ENCODE results near the gene MED1.

Gene MED1

DNA sequence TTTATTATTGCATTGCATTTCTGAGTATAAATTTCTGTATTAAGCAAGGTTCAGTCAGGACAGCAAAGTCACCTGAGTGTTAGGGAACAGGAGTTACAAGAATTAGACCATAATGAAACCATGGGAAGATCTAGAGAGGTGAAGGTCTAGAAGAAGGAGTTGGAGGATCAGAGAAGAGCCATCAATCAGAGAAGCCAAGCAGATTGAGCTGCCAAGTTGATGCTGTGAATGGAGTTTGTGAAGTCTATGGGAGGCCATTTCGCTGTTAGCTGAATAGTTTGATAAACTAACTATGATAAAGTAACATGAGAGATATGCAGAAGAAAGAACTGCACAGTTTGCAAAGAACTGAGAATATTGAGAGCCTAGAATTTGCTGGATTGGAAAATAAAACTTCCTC lies 90.0 kb downstream of the MED1 start:
- in situ Hi-C loops (cut with MboI; ENCODE audit: low sequenced_read_pairs, unreplicated experiment): no loop called here
- no peak for DNase-seq (ENCODE audit: low spot score)
- TF ChIP-seq, protein P1, sequence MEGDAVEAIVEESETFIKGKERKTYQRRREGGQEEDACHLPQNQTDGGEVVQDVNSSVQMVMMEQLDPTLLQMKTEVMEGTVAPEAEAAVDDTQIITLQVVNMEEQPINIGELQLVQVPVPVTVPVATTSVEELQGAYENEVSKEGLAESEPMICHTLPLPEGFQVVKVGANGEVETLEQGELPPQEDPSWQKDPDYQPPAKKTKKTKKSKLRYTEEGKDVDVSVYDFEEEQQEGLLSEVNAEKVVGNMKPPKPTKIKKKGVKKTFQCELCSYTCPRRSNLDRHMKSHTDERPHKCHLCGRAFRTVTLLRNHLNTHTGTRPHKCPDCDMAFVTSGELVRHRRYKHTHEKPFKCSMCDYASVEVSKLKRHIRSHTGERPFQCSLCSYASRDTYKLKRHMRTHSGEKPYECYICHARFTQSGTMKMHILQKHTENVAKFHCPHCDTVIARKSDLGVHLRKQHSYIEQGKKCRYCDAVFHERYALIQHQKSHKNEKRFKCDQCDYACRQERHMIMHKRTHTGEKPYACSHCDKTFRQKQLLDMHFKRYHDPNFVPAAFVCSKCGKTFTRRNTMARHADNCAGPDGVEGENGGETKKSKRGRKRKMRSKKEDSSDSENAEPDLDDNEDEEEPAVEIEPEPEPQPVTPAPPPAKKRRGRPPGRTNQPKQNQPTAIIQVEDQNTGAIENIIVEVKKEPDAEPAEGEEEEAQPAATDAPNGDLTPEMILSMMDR (IDR thresholded peaks at IDR 0.05; ENCODE audit: borderline replicate concordance, control extremely low read depth, extremely low read depth, insufficient read depth, missing control alignments): no peak

DNA sequence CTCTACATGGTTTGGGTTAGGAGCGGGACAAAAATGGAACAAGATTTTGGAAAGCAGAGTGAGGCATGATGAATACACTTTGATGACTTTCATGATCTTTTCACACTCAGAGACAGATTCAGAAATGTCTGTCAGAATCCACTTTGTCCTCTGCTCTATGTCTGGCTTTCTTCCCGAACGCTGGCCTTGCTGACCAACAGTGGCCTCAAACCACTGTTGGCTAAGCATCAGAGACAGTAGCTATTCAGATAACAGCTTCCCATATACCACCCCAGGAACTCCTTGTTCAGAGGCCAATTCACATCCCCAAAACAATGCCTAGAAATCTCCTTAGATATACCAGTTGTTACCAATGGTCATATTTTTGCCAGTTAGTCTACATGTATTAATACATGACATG lies 90.5 kb downstream of the MED1 start:
- TF ChIP-seq, protein P1 (IDR thresholded peaks at IDR 0.05; ENCODE audit: borderline replicate concordance, control extremely low read depth, extremely low read depth, insufficient read depth, missing control alignments): no peak
- DNase-seq (ENCODE audit: low spot score): no peak
- in situ Hi-C loops (cut with MboI; ENCODE audit: low sequenced_read_pairs, unreplicated experiment): no loop called here

DNA sequence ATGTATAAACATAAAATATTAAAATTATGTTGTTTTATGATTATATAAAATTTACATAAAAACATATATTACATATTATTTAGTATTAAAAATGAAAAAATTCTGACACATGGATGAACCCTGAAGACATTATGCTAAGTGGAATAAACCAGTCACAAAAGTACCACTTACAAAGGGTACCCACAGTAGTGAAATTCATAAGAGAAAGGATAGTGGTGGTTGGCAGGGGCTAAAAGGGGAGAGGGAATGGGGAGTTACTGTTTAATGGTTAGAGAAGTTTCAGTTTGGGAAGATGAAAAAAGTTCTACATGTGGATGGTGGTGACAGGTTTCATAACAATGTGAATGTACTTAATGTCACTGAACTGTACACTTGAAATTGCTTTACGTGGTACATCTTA lies 91.1 kb downstream of the MED1 start:
- TF ChIP-seq, protein P1 (IDR thresholded peaks at IDR 0.05; ENCODE audit: borderline replicate concordance, control extremely low read depth, extremely low read depth, insufficient read depth, missing control alignments): no peak
- in situ Hi-C loops (cut with MboI; ENCODE audit: low sequenced_read_pairs, unreplicated experiment): no loop called here
- DNase-seq (ENCODE audit: low spot score): no peak

DNA sequence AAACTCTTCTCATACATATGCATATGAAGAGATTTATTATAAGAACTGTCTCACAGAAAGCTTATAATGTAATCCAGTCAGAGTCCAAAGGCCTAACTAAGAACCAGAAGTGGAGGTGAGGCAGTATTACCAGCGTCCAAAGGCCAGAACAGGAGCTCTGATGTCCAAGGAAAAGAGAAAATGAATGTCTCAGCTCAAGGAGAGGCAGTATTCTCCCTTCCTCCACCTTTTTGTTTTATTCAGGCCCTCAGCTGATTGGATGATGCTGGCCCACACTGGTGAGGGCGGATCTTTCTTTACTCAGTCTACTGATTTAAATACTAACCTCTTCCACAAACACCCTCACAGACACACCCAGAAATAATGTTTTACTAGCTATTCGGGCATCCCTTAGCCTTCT lies 93.1 kb downstream of the MED1 start:
- in situ Hi-C loops (cut with MboI; ENCODE audit: low sequenced_read_pairs, unreplicated experiment): no loop called here
- DNase-seq (ENCODE audit: low spot score): no peak
- TF ChIP-seq, protein P1 (IDR thresholded peaks at IDR 0.05; ENCODE audit: borderline replicate concordance, control extremely low read depth, extremely low read depth, insufficient read depth, missing control alignments): no peak

DNA sequence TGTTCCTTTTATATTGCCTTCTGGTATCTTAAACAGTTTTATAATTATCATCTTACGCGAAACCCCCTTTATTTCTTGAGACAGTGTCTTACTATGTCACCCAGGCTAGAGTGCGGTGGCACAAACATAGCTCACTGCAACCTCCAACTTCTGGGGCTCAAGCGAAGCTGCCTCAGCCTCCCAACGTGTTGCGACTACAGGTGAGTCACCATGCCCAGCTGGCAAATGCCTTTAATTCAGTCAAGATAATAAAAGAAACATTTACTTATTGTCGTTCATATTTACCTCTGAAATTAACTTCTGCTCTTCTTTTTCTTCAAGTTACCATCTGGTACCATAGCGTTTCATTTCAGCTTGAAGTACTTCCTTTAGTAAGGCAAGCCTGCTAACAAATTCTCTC lies 93.6 kb downstream of the MED1 start:
- TF ChIP-seq, protein P1 (IDR thresholded peaks at IDR 0.05; ENCODE audit: borderline replicate concordance, control extremely low read depth, extremely low read depth, insufficient read depth, missing control alignments): no peak
- in situ Hi-C loops (cut with MboI; ENCODE audit: low sequenced_read_pairs, unreplicated experiment): no loop called here
- DNase-seq (ENCODE audit: low spot score): no peak

Data from GM13976 (cell line).